Measurements from ENCODE around the gene TSPAN3.

TSPAN3 gene

GRCh38 chr15:77010312-77010686 lies 60.6 kb downstream of the TSPAN3 start:
- DNase-seq (ENCODE audit: insufficient read length) (no peak), FAIRE-seq (no peak)
- TF ChIP-seq POLR2A (IDR thresholded peaks at IDR 0.05; ENCODE audit: low read depth, low read length) = no peak
- no peak for TF ChIP-seq POLR2AphosphoS5 (IDR thresholded peaks at IDR 0.05; ENCODE audit: low read depth, low read length)
- TF ChIP-seq TAF1 (IDR thresholded peaks at IDR 0.05; ENCODE audit: borderline replicate concordance, low read depth, low read length) = no peak

GRCh38 chr15:77009646-77010311 lies 61.1 kb downstream of the TSPAN3 start:
- no peak for TF ChIP-seq TAF1 (IDR thresholded peaks at IDR 0.05; ENCODE audit: borderline replicate concordance, low read depth, low read length)
- no peak for TF ChIP-seq POLR2A (IDR thresholded peaks at IDR 0.05; ENCODE audit: low read depth, low read length)
- TF ChIP-seq POLR2AphosphoS5 (IDR thresholded peaks at IDR 0.05; ENCODE audit: low read depth, low read length) = no peak
- no peak for DNase-seq (ENCODE audit: insufficient read length)
- no peak for FAIRE-seq

GRCh38 chr15:77009176-77009575 lies 61.7 kb downstream of the TSPAN3 start:
- TF ChIP-seq POLR2AphosphoS5 (IDR thresholded peaks at IDR 0.05; ENCODE audit: low read depth, low read length) (no peak), POLR2A (IDR thresholded peaks at IDR 0.05; ENCODE audit: low read depth, low read length) (no peak)
- DNase-seq (ENCODE audit: insufficient read length) (no peak), FAIRE-seq (no peak)

GRCh38 chr15:77004189-77004588 lies 66.7 kb downstream of the TSPAN3 start:
- no peak for DNase-seq (ENCODE audit: insufficient read length)
- TF ChIP-seq POLR2AphosphoS5 (IDR thresholded peaks at IDR 0.05; ENCODE audit: low read depth, low read length) = no peak
- TF ChIP-seq POLR2A (IDR thresholded peaks at IDR 0.05; ENCODE audit: low read depth, low read length) = no peak
- TF ChIP-seq TAF1 (IDR thresholded peaks at IDR 0.05; ENCODE audit: borderline replicate concordance, low read depth, low read length) = no peak
- peak; percentile 91 for FAIRE-seq

GRCh38 chr15:77002954-77003912 lies 67.7 kb downstream of the TSPAN3 start:
- TF ChIP-seq TAF1 (IDR thresholded peaks at IDR 0.05; ENCODE audit: borderline replicate concordance, low read depth, low read length) (no peak), POLR2AphosphoS5 (IDR thresholded peaks at IDR 0.05; ENCODE audit: low read depth, low read length) (no peak), POLR2A (IDR thresholded peaks at IDR 0.05; ENCODE audit: low read depth, low read length) (no peak)
- no peak for DNase-seq (ENCODE audit: insufficient read length)
- FAIRE-seq = peak; percentile 98

- DNase-seq (ENCODE audit: insufficient read length) (no peak), FAIRE-seq (no peak)
- TF ChIP-seq TAF1 (IDR thresholded peaks at IDR 0.05; ENCODE audit: borderline replicate concordance, low read depth, low read length) = no peak
- TF ChIP-seq POLR2AphosphoS5 (IDR thresholded peaks at IDR 0.05; ENCODE audit: low read depth, low read length) = no peak
- no peak for TF ChIP-seq POLR2A (IDR thresholded peaks at IDR 0.05; ENCODE audit: low read depth, low read length)
These were observed 68.5 kb downstream of the TSPAN3 start for GRCh38 chr15:77002436-77002835.

- TF ChIP-seq POLR2AphosphoS5 (IDR thresholded peaks at IDR 0.05; ENCODE audit: low read depth, low read length) = no peak
- no peak for TF ChIP-seq POLR2A (IDR thresholded peaks at IDR 0.05; ENCODE audit: low read depth, low read length)
- TF ChIP-seq TAF1 (IDR thresholded peaks at IDR 0.05; ENCODE audit: borderline replicate concordance, low read depth, low read length) = no peak
- DNase-seq (ENCODE audit: insufficient read length) (no peak), FAIRE-seq (peak; percentile 79)
These were observed 68.9 kb downstream of the TSPAN3 start for GRCh38 chr15:77001966-77002365.

GRCh38 chr15:77001351-77001750 lies 69.6 kb downstream of the TSPAN3 start:
- TF ChIP-seq POLR2AphosphoS5 (IDR thresholded peaks at IDR 0.05; ENCODE audit: low read depth, low read length) (no peak), TAF1 (IDR thresholded peaks at IDR 0.05; ENCODE audit: borderline replicate concordance, low read depth, low read length) (no peak), POLR2A (IDR thresholded peaks at IDR 0.05; ENCODE audit: low read depth, low read length) (no peak)
- no peak for FAIRE-seq
- DNase-seq (ENCODE audit: insufficient read length) = no peak

GRCh38 chr15:76999996-77000395 lies 70.9 kb downstream of the TSPAN3 start:
- TF ChIP-seq TAF1 (IDR thresholded peaks at IDR 0.05; ENCODE audit: borderline replicate concordance, low read depth, low read length) = no peak
- TF ChIP-seq POLR2A (IDR thresholded peaks at IDR 0.05; ENCODE audit: low read depth, low read length) = no peak
- TF ChIP-seq POLR2AphosphoS5 (IDR thresholded peaks at IDR 0.05; ENCODE audit: low read depth, low read length) = no peak
- DNase-seq (ENCODE audit: insufficient read length) (no peak), FAIRE-seq (no peak)

GRCh38 chr15:76998663-76999285 lies 72.1 kb downstream of the TSPAN3 start:
- TF ChIP-seq POLR2AphosphoS5 (IDR thresholded peaks at IDR 0.05; ENCODE audit: low read depth, low read length) = no peak
- TF ChIP-seq TAF1 (IDR thresholded peaks at IDR 0.05; ENCODE audit: borderline replicate concordance, low read depth, low read length) = no peak
- TF ChIP-seq POLR2A (IDR thresholded peaks at IDR 0.05; ENCODE audit: low read depth, low read length) = no peak
- DNase-seq (ENCODE audit: insufficient read length) (no peak), FAIRE-seq (no peak)

All from GM12892 (cell line).